SK-N-SH (cell line): ENCODE results near the gene ENOX1. TPM values are rescaled to one million over a fixed set of nuclear protein-coding genes. Genes with fewer than 3 reads are reported as not detected.

Source experiments
- CTCF ChIA-PET: fragments of 300-600, 350-600 bp; formaldehyde crosslinking; extraction: SDS; loops from one replicate; lab custom pipeline; 2021; lab: Yijun Ruan, JAX
- POLR2A ChIA-PET: fragments of 350-600 bp; sonication (Branson Sonifier 250); formaldehyde crosslinking; extraction: SDS; loops from one replicate; lab custom pipeline; 2020; ENCODE audit warnings: antibody characterized with exemption, inconsistent platforms; lab: Yijun Ruan, JAX
- DNase-seq: peaks from one replicate; pipeline ENCODE4 v3.0.0; 2012
- H2AFZ ChIP-seq: fragments of 200-600 bp; sonication (generic); 2 replicates; pipeline ENCODE4 v1.8.1; 2016; ENCODE audit warnings: antibody characterized with exemption, mild to moderate bottlenecking, low read depth
- H3F3A ChIP-seq: fragments of 200-600 bp; sonication (generic); replicated peaks from 2 replicates; pipeline ENCODE3; 2016; ENCODE audit warnings: antibody characterized with exemption, mild to moderate bottlenecking; ENCODE audit not compliant: insufficient read depth
- H3K27ac ChIP-seq, 2 experiments: fragments of 200-500 bp in 1 of 2; fragments of 200-600 bp in 1 of 2; sonication (Bioruptor generic) in 1 of 2; sonication (generic), shearing (Covaris generic) in 1 of 2; 2 replicates each; pipeline versions ENCODE4 v1.5.1 to v1.6.1; 2014 to 2016; ENCODE audit warnings: low read depth in 2 of 2, inconsistent platforms in 1 of 2, low read length in 1 of 2, mild to moderate bottlenecking in 1 of 2, mixed read lengths in 1 of 2
- H3K27me3 ChIP-seq: fragments of 200-600 bp; sonication (generic), shearing (Covaris generic); 2 replicates; pipeline ENCODE4 v1.6.1; 2016; ENCODE audit warnings: mixed run types; ENCODE audit not compliant: insufficient read depth
- H3K36me3 ChIP-seq, 2 experiments: fragments of 200-500 bp in 1 of 2; fragments of 200-600 bp in 1 of 2; sonication (Bioruptor generic) in 1 of 2; sonication (generic) in 1 of 2; replicated peaks in 1 of 2; 2 replicates each; pipeline versions ENCODE3 to v1.5.1; 2014 to 2016; ENCODE audit warnings: low read length in 1 of 2, mild to moderate bottlenecking in 1 of 2; ENCODE audit not compliant: insufficient read depth in 2 of 2, control insufficient read depth in 1 of 2
- H3K4me1 ChIP-seq, 2 experiments: fragments of 200-500 bp in 1 of 2; fragments of 200-600 bp in 1 of 2; sonication (Bioruptor generic) in 1 of 2; sonication (generic), shearing (Covaris generic) in 1 of 2; 2 replicates each; pipeline versions ENCODE4 v1.5.1 to v1.6.1; 2014 to 2016; ENCODE audit warnings: low read depth in 1 of 2, low read length in 1 of 2, mixed run types in 1 of 2; ENCODE audit not compliant: insufficient read depth in 2 of 2, control insufficient read depth in 1 of 2
- H3K4me2 ChIP-seq: fragments of 200-600 bp; sonication (generic), shearing (Covaris generic); 2 replicates; pipeline ENCODE4 v1.6.1; 2017; ENCODE audit warnings: mixed run types
- H3K4me3 ChIP-seq, 2 experiments: fragments of 200-500 bp in 1 of 2; fragments of 200-600 bp in 1 of 2; sonication (Bioruptor generic) in 1 of 2; sonication (generic), shearing (Covaris generic) in 1 of 2; 2 replicates each; pipeline versions ENCODE4 v1.5.1 to v1.8.1; 2014 to 2016; ENCODE audit warnings: low read depth in 2 of 2, inconsistent platforms in 1 of 2, low read length in 1 of 2, mild to moderate bottlenecking in 1 of 2, mixed read lengths in 1 of 2, moderate library complexity in 1 of 2
- H3K79me2 ChIP-seq: fragments of 200-600 bp; sonication (generic); 2 replicates; pipeline ENCODE4 v1.8.1; 2017; ENCODE audit warnings: mild to moderate bottlenecking; ENCODE audit not compliant: insufficient read depth
- H3K9ac ChIP-seq: fragments of 200-600 bp; sonication (generic); 2 replicates; pipeline ENCODE4 v1.6.1; 2017; ENCODE audit warnings: mixed run types
- H3K9me2 ChIP-seq: fragments of 200-600 bp; sonication (generic); 2 replicates; pipeline ENCODE4 v1.6.1; 2017; ENCODE audit warnings: mixed run types
- H3K9me3 ChIP-seq: fragments of 200-600 bp; sonication (generic); 2 replicates; pipeline ENCODE4 v1.6.1; 2017; ENCODE audit warnings: mixed run types, mild to moderate bottlenecking, moderate library complexity
- H4K20me1 ChIP-seq: fragments of 200-600 bp; sonication (generic); 2 replicates; pipeline ENCODE4 v1.6.1; 2017; ENCODE audit warnings: mild to moderate bottlenecking, mixed run types; ENCODE audit not compliant: insufficient read depth
- ELF1 ChIP-seq: IDR thresholded peaks from 2 replicates; pipeline ENCODE4 v1.4.0; 2012
- FOXJ3 ChIP-seq: sonication (generic); formaldehyde crosslinking; IDR thresholded peaks from 2 replicates; pipeline ENCODE4 v1.5.1; 2020; ENCODE audit warnings: mild to moderate bottlenecking, missing genetic modification reagents
- GATA2 ChIP-seq: sonication (generic); formaldehyde crosslinking; IDR thresholded peaks from 2 replicates; pipeline ENCODE4 v1.5.0; 2020; ENCODE audit warnings: mild to moderate bottlenecking, missing genetic modification reagents
- NFIC ChIP-seq: IDR thresholded peaks from 2 replicates; pipeline ENCODE4 v1.4.0; 2012; ENCODE audit warnings: borderline replicate concordance
- NRF1 ChIP-seq: IDR thresholded peaks from 2 replicates; pipeline ENCODE4 v1.6.1; 2012; ENCODE audit warnings: low read depth, mild to moderate bottlenecking, low read length
- POLR2AphosphoS5 ChIP-seq: IDR thresholded peaks from 2 replicates; pipeline ENCODE4 v1.6.1; 2012; ENCODE audit warnings: low read depth, low read length
- TCF12 ChIP-seq: IDR thresholded peaks from 2 replicates; pipeline ENCODE4 v1.4.0; 2012
- WGBS: methylation state at CpG from one replicate; pipeline ENCODE4 v1.1.6; 2017; ENCODE audit warnings: low lambda C conversion rate; 5-methylcytosine and 5-hydroxymethylcytosine counted together
- polyA plus RNA-seq, 3 experiments: library from polyadenylated mRNA; depleted of rRNA; stranded (reverse); fragments of >200 nt; gene quantifications; 2 replicates each; pipeline ENCODE4 v1.2.3, GENCODE V29; 2012
- TF ChIP-seq, protein P1 (sequence below): IDR thresholded peaks from 2 replicates; pipeline ENCODE4; 2012
- TF ChIP-seq, protein P2 (sequence below): fragments of 150-350 bp; IDR thresholded peaks from 2 replicates; pipeline ENCODE4 v1.6.1; 2016; ENCODE audit warnings: mild to moderate bottlenecking, low read depth, low read length
- TF ChIP-seq, protein P3 (sequence below): IDR thresholded peaks from 2 replicates; pipeline ENCODE4 v1.6.1; 2012; ENCODE audit warnings: mild to moderate bottlenecking, low read depth, low read length, moderate library complexity

ENOX1 gene
- polyA plus RNA-seq, 1 of the 3 experiments (the other 2 are of a cell fraction): 5.8 TPM

DNA sequence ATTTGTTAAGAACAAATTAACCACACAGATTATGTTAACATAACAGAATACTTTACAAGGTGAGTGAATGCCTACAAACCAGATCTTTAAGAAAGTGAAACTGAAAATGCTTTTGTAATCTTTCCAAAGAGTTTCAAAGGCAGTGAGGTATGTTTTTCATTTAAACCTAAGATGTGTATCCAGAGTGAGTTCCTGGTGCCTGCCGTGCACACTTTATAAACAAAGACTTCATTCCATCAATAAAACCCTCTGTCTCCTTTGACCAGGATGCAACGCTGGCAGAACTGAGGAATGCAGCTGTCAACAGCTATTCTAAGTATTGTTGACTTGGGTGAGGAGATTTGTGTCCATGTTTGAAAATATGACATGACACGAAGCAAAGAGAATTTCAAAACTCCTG is 418.8 kb downstream of the ENOX1 start:
- Histone ChIP-seq H3K9me3 (no peaks in the 10 kb centered on the region), H3K36me3 (no peaks in the 10 kb centered on the region), H3K4me2 (peak overlapping the region; percentile 50), H2AFZ (no peak overlapping the region), H4K20me1 (no peaks in the 10 kb centered on the region), H3F3A (peaks cover 10% of the 10 kb centered on the region), H3K27ac (peak overlapping the region in 1 of 2 experiments; percentile 19; a peak in 1 of 4 replicates), H3K4me3 (peak overlapping the region in 1 of 2 experiments; percentile 14; a peak in 2 of 4 replicates), H3K9me2 (no peaks in the 10 kb centered on the region), H3K4me1 (peaks cover 10 to 20% of the 10 kb centered on the region in 2 experiments), H3K79me2 (no peaks in the 10 kb centered on the region), H3K27me3 (no peaks in the 10 kb centered on the region), H3K9ac (no peak overlapping the region)
- DNase-seq: no peak
- WGBS: 33% methylated on average over 3 of the region's 3 CpGs
- ChIA-PET POLR2A (no interaction called here), CTCF (interaction anchor here (0.8 to 1.4 kb wide), 2 partner anchors 20 to 23 kb away, joined by 3 read pairs; no protein-coding TSS in a partner anchor)
- no peak for TF ChIP-seq TCF12
- TF ChIP-seq, protein P1, sequence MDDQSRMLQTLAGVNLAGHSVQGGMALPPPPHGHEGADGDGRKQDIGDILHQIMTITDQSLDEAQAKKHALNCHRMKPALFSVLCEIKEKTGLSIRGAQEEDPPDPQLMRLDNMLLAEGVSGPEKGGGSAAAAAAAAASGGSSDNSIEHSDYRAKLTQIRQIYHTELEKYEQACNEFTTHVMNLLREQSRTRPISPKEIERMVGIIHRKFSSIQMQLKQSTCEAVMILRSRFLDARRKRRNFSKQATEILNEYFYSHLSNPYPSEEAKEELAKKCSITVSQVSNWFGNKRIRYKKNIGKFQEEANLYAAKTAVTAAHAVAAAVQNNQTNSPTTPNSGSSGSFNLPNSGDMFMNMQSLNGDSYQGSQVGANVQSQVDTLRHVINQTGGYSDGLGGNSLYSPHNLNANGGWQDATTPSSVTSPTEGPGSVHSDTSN: peak; percentile 54

GRCh38 chr13:43365039-43365344 is 421.8 kb downstream of the ENOX1 start:
- H3K9me2 ChIP-seq: no peaks in the 10 kb centered on the region
- no peaks in the 10 kb centered on the region for H4K20me1 ChIP-seq
- TF ChIP-seq NRF1 (no peak), GATA2 (CRISPR knock-in tag) (no peak), FOXJ3 (no peak), NFIC (no peak), ELF1 (no peak), POLR2AphosphoS5 (no peak)
- TF ChIP-seq, protein P2, sequence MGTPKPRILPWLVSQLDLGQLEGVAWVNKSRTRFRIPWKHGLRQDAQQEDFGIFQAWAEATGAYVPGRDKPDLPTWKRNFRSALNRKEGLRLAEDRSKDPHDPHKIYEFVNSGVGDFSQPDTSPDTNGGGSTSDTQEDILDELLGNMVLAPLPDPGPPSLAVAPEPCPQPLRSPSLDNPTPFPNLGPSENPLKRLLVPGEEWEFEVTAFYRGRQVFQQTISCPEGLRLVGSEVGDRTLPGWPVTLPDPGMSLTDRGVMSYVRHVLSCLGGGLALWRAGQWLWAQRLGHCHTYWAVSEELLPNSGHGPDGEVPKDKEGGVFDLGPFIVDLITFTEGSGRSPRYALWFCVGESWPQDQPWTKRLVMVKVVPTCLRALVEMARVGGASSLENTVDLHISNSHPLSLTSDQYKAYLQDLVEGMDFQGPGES: no peak
- TF ChIP-seq, protein P3, sequence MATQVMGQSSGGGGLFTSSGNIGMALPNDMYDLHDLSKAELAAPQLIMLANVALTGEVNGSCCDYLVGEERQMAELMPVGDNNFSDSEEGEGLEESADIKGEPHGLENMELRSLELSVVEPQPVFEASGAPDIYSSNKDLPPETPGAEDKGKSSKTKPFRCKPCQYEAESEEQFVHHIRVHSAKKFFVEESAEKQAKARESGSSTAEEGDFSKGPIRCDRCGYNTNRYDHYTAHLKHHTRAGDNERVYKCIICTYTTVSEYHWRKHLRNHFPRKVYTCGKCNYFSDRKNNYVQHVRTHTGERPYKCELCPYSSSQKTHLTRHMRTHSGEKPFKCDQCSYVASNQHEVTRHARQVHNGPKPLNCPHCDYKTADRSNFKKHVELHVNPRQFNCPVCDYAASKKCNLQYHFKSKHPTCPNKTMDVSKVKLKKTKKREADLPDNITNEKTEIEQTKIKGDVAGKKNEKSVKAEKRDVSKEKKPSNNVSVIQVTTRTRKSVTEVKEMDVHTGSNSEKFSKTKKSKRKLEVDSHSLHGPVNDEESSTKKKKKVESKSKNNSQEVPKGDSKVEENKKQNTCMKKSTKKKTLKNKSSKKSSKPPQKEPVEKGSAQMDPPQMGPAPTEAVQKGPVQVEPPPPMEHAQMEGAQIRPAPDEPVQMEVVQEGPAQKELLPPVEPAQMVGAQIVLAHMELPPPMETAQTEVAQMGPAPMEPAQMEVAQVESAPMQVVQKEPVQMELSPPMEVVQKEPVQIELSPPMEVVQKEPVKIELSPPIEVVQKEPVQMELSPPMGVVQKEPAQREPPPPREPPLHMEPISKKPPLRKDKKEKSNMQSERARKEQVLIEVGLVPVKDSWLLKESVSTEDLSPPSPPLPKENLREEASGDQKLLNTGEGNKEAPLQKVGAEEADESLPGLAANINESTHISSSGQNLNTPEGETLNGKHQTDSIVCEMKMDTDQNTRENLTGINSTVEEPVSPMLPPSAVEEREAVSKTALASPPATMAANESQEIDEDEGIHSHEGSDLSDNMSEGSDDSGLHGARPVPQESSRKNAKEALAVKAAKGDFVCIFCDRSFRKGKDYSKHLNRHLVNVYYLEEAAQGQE: no peak
- no peak overlapping the region for H3K4me2 ChIP-seq
- no peak overlapping the region for H3K4me3 ChIP-seq
- H3K27me3 ChIP-seq: no peaks in the 10 kb centered on the region
- peaks cover 10 to 30% of the 10 kb centered on the region in 2 experiments for H3K4me1 ChIP-seq
- no peaks in the 10 kb centered on the region for H3K9me3 ChIP-seq
- 94% methylated on average over 3 of the region's 3 CpGs for WGBS
- POLR2A ChIA-PET: no interaction called here
- no peaks in the 10 kb centered on the region for H3K79me2 ChIP-seq
- H3K9ac ChIP-seq: peak overlapping the region; percentile 23
- H3F3A ChIP-seq: peaks cover 10% of the 10 kb centered on the region
- no peak for DNase-seq
- H3K36me3 ChIP-seq: no peaks in the 10 kb centered on the region
- no peak overlapping the region for H2AFZ ChIP-seq
- H3K27ac ChIP-seq: peak overlapping the region in 1 of 2 experiments; percentile 82; a peak in 2 of 4 replicates
- CTCF ChIA-PET: interaction anchor here (0.5 kb wide), 1 partner anchor 1383 kb away, joined by 4 read pairs; no protein-coding TSS in a partner anchor
